ENCODE results near the gene IGF2R.
"Not testable (repeated sequence)": the region's sequence is repeated elsewhere in the genome, so short reads cannot be mapped to it uniquely, and the experiment has no call there.

Gene IGF2R

DNA sequence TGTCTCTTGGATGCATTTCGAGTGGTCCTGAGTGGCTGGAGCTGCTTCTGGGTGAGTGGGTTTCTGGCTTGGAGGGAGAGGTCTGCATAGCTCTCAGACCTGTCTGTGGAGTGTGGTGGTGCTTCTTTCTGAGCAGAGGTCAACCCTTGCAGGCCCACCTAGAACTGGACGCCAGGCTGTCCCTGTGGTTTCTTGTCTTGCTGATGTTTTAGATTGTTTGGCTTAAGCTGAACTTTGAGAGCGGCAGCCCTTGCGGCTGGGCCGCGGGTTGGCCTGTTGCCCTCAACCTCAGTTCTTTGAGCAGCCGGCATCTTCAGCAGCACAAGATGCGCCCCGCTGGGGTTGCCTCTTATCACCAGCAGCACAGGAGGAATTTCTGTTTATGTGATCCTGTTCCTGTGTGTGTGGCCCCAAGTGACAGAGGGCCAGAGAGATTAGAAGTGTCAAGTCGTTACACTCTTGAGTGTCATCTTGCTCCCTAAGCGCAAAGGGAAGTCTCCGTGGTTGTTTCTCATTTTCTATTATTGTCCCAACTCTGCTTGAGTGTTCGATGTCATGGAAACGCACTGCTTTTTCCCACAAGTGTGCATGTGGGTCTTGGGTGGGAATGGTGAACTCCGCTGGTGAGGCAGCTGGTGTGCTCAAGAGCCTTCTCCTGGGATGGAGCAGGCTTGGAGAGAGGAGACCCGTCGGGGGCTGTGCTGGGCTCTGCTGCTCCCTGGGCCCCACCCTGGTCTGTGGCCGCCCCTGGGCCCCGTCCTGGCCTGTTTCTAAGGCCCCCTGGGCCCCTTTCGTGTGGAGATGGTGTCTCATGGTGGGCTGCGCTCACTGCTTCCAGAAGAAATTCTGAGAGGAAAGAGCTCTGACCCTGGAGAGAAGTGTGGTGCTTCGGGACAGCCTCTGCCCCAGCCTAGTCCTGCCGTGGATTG is 132.7 kb downstream of the IGF2R start:
- no peak for DNase-seq (ENCODE audit: low read depth, low spot score)

DNA sequence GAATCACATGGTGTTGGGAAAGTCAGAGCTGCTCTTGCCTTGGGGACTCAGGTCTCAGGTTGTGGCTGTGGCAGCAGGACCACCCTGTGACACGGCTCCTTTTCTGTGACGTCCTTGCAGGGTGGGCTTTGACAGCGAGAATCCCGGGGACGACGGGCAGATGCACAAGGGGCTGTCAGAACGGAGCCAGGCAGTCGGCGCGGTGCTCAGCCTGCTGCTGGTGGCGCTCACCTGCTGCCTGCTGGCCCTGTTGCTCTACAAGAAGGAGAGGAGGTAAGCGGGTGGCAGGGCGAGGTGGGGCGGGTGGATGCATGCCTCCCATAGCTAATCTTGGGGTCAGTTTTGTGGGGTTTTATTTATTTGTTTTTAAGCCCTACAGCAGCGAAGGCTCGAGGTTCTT is 133.5 kb downstream of the IGF2R start:
- no peak for DNase-seq (ENCODE audit: low read depth, low spot score)

GRCh38 chr6:160102956-160103824 is 134.3 kb downstream of the IGF2R start:
- peak; percentile 60 for DNase-seq (ENCODE audit: low read depth, low spot score)

DNA sequence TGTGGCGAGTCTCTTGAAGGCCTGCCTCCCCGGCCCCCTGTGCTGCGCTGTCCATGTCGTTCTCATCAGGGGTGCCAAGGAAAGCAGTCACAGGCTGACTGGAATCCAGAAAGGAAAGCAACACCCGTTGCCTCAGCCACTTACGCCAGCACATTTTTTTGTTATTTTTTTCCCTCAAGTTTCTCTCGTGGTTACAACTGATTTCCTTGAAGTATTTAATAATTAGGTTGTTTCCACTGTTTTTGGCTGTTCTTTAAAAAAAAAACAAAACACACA is 134.9 kb downstream of the IGF2R start:
- DNase-seq (ENCODE audit: low read depth, low spot score), result no peak

- no peak for DNase-seq (ENCODE audit: low read depth, low spot score)
Observed at GRCh38 chr6:160104821-160105517, 136.1 kb downstream of the IGF2R start.

DNA sequence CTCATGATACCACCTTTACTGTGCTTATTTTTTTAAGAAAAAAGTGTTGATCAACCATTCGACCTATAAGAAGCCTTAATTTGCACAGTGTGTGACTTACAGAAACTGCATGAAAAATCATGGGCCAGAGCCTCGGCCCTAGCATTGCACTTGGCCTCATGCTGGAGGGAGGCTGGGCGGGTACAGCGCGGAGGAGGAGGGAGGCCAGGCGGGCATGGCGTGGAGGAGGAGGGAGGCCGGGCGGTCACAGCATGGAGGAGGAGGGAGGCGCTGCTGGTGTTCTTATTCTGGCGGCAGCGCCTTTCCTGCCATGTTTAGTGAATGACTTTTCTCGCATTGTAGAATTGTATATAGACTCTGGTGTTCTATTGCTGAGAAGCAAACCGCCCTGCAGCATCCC is 137.1 kb downstream of the IGF2R start:
- no peak for DNase-seq (ENCODE audit: low read depth, low spot score)

DNA sequence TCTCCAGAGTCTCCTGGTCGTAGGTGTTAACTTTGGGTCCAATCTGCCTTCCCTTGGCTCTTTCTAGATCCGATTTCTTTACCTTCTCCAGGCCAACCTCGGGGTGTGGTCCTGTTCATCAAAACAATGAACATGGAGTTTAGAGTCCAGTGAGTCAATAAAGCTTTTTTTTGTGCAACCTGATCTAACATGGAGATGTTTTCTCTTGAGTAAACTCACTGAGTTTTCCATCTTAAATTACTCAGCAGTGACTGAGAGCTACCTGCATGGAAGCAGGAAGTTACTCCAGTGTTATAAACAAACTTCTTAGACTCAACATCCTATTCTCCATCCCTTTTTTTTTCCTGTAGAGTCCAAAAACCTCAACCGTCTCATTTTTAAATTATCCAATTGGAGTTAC is 137.8 kb downstream of the IGF2R start:
- no peak for DNase-seq (ENCODE audit: low read depth, low spot score)

DNA sequence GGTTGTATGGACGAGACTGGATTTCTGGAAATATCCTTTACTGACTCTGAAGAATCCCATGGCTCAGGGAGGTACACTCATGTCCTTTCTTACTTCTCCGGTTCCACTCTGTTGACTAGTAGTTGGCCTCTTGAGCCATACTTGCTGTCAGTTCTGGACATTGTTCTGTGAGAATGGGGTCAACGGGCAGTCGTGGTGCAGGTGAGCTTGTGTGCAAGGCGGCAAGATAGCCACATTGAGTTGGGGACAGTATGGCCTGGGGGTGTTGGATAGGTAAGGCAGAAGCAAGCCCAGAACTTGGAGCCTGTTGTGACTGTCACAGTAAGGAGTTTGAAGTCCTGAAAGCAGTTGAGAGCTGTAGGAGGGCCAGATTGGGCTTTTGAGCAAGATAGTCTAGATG is 139.2 kb downstream of the IGF2R start:
- DNase-seq (ENCODE audit: low read depth, low spot score), result no peak

GRCh38 chr6:160110586-160111123 is 141.8 kb downstream of the IGF2R start:
- no peak for DNase-seq (ENCODE audit: low read depth, low spot score)

- no peak for DNase-seq (ENCODE audit: low read depth, low spot score)
Observed at GRCh38 chr6:160111806-160112205, 142.9 kb downstream of the IGF2R start.

DNA sequence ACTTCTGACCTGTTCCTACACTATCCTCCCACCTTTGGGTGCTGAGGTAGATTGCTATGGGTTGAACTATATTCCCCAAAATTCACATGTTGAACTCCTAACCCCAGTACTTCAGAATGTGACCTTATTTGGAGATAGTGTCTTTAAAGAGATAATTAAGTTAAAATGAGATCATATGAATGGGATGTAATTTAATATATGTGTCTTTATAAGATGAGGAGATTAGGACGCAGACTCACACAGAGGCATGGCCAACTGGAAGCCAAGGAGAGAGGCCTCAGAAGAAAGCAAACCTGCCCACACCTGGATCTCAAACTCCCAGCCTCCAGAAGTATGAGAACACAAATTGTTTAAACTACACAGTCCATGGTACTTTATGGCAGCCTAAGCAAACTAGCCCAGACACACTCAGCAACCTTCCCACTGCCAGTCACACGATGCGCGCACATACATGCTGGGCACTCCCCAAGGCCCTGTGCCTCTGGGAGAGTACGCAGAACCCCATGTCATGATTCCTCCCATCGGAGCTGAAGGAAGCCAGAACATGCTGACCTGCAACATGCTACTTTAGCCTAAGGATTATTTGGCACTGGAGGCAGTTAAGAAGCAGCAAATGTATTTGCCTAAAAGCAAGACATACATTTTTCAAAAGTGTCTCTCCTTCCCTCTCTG is 143.9 kb downstream of the IGF2R start:
- no peak for DNase-seq (ENCODE audit: low read depth, low spot score)

DNA sequence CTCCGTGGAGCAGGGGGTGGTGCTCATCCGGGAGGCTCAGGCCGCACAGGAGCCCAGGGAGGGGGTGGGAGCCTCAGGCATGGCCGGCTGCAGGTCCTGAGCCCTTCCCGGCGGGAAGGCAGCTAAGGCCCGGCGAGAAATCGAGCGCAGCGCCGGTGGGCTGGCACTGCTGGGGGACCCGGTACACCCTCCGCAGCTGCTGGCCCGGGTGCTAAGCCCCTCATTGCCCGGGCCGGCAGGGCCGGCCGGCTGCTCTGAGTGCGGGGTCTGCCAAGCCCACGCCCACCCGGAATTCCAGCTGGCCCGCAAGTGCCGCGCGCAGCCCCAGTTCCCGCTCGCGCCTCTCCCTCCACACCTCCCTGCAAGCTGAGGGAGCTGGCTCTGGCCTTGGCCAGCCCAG is 145.7 kb downstream of the IGF2R start:
- DNase-seq (ENCODE audit: low read depth, low spot score), result not testable (repeated sequence)

GRCh38 chr6:160115421-160115820 is 146.5 kb downstream of the IGF2R start:
- no peak for DNase-seq (ENCODE audit: low read depth, low spot score)

DNA sequence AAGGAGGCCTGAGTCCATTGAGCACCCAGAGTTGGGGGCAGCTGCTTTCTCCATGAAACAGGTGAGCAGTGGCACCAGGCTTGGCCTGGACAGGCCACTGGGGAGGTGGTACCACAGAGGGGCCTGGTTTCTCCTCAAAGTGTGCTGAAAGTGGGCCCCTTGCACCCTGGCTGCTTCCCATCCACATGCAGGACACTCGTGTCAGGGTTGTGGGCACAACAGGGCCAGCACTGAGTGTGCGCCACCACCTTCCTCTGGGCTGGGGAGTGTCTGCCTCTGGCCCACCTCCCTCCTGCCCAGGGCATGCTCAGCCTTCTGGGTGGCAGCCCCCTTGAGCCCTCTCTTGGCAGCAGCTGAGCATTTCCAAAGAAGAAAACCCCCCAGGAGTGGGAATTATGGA is 147.5 kb downstream of the IGF2R start:
- DNase-seq (ENCODE audit: low read depth, low spot score), result no peak

GRCh38 chr6:160117137-160117536 is 148.3 kb downstream of the IGF2R start:
- no peak for DNase-seq (ENCODE audit: low read depth, low spot score)

- DNase-seq (ENCODE audit: low read depth, low spot score), result no peak
Observed at GRCh38 chr6:160118620-160119229, 149.8 kb downstream of the IGF2R start.

- DNase-seq (ENCODE audit: low read depth, low spot score), result no peak
Observed at GRCh38 chr6:160120087-160120486, 151.2 kb downstream of the IGF2R start.

GRCh38 chr6:160121558-160121957 is 152.7 kb downstream of the IGF2R start, which contains the start of gene SLC22A1:
TSS of gene SLC22A1 (plus strand) at chr6:160121815. CDS start at chr6:160121936, 121 bp downstream.
- no peak for DNase-seq (ENCODE audit: low read depth, low spot score)

DNA sequence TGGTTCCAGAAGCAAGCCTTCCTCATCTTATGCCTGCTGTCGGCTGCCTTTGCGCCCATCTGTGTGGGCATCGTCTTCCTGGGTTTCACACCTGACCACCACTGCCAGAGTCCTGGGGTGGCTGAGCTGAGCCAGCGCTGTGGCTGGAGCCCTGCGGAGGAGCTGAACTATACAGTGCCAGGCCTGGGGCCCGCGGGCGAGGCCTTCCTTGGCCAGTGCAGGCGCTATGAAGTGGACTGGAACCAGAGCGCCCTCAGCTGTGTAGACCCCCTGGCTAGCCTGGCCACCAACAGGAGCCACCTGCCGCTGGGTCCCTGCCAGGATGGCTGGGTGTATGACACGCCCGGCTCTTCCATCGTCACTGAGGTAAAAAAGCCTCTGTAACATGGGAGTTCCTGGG is 153.1 kb downstream of the IGF2R start:
- DNase-seq (ENCODE audit: low read depth, low spot score), result no peak

- no peak for DNase-seq (ENCODE audit: low read depth, low spot score)
Observed at GRCh38 chr6:160122744-160123143, 153.9 kb downstream of the IGF2R start.

GRCh38 chr6:160124007-160124406 is 155.1 kb downstream of the IGF2R start:
- no peak for DNase-seq (ENCODE audit: low read depth, low spot score)

Measured in ELF-1 (cell line).